Hematopoietic multipotent progenitor cell treated with erythropoietin and hydrocortisone succinate and interleukin-3 and kit ligand, for 17 days (in vitro differentiated cells): Measurements from ENCODE around the gene LHFPL2.

Experiments
- DNase-seq: peaks from one replicate; pipeline ENCODE4 v3.0.0-alpha.2; 2015; ENCODE audit warnings: low spot score

The LHFPL2 gene

GRCh38 chr5:78546276-78546996 is 102.1 kb downstream of the LHFPL2 start:
- DNase-seq, result no peak

- no peak for DNase-seq
Measured at GRCh38 chr5:78545406-78545805, 103.2 kb downstream of the LHFPL2 start.

GRCh38 chr5:78544561-78545201 is 103.9 kb downstream of the LHFPL2 start:
- DNase-seq, result no peak

- no peak for DNase-seq
Measured at GRCh38 chr5:78543916-78544315, 104.7 kb downstream of the LHFPL2 start.

- no peak for DNase-seq
Measured at GRCh38 chr5:78543292-78543691, 105.3 kb downstream of the LHFPL2 start.

GRCh38 chr5:78542321-78542840 is 106.2 kb downstream of the LHFPL2 start:
- DNase-seq, result no peak

GRCh38 chr5:78541086-78541654 is 107.4 kb downstream of the LHFPL2 start:
- DNase-seq, result no peak

- DNase-seq, result no peak
Measured at GRCh38 chr5:78540335-78541085, 108.1 kb downstream of the LHFPL2 start.

GRCh38 chr5:78538240-78538850 is 110.2 kb downstream of the LHFPL2 start:
- no peak for DNase-seq

GRCh38 chr5:78537821-78538220 is 110.8 kb downstream of the LHFPL2 start:
- DNase-seq, result peak; percentile 56

GRCh38 chr5:78537411-78537810 is 111.2 kb downstream of the LHFPL2 start:
- DNase-seq, result no peak

GRCh38 chr5:78536661-78537196 is 111.8 kb downstream of the LHFPL2 start:
- no peak for DNase-seq

GRCh38 chr5:78534905-78535200 is 113.7 kb downstream of the LHFPL2 start:
- no peak for DNase-seq

GRCh38 chr5:78534148-78534904 is 114.2 kb downstream of the LHFPL2 start:
- no peak for DNase-seq

GRCh38 chr5:78533356-78533755 is 115.2 kb downstream of the LHFPL2 start:
- DNase-seq, result no peak

GRCh38 chr5:78530342-78531096 is 118.1 kb downstream of the LHFPL2 start:
- DNase-seq, result no peak

GRCh38 chr5:78527925-78528324 is 120.6 kb downstream of the LHFPL2 start:
- no peak for DNase-seq

GRCh38 chr5:78527054-78527859 is 121.3 kb downstream of the LHFPL2 start:
- DNase-seq, result peak; percentile 44

GRCh38 chr5:78526049-78526525 is 122.5 kb downstream of the LHFPL2 start:
- no peak for DNase-seq
